ENCODE results near the gene IFT52. TPM values are rescaled to one million over a fixed set of nuclear protein-coding genes. Genes with fewer than 3 reads are reported as not detected.

The IFT52 gene, protein sequence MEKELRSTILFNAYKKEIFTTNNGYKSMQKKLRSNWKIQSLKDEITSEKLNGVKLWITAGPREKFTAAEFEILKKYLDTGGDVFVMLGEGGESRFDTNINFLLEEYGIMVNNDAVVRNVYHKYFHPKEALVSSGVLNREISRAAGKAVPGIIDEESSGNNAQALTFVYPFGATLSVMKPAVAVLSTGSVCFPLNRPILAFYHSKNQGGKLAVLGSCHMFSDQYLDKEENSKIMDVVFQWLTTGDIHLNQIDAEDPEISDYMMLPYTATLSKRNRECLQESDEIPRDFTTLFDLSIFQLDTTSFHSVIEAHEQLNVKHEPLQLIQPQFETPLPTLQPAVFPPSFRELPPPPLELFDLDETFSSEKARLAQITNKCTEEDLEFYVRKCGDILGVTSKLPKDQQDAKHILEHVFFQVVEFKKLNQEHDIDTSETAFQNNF
- 18.7 and 19.5 TPM in 2 replicates for total RNA-seq

DNA sequence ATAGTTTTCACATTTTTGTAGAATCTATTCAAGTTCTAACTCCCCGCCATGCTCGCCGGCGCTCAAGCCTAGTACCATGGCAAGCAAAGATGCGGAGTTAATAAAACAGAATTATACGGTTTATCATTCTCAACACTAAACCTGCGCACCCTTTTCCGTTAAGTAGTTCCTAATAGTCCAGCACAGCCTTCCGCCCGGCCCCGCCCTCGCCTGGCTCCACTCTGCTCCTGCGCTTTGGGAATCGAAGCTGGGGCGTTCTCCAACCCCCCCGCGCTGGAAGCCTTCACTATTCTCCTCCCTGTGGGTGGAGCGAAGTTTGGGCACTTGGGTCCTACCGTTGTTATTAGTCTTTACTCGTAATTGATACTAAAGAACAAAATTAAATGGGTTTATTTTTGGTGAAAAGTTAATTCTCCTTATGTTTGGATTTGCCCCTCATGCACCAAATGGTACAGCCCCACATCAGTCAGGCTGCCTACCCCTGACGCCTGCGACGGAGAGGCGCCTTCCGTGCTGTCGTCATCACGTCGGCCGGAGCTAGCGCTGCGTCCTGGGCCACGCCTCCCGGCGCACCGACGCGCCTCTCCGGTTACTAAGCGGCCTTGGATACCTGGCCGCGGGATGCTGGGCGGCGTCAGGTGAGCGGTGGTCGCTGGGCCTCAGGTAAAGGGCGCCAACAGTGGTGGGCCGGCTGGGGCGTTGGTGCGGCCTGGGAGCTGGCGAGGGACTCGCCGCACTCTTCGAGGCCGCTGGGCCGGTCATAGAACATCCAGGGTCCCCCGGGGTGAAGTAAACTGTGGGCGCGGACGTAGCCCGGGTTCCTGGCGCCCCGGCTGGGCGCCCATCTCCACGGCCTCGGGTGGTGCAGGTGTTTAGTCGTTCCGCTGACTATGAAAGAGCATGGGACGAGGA lies at the start of gene IFT52:
TSS of gene IFT52 (plus strand) at position 546 of the 912 bp plus-strand sequence. CDS start 3,762 bp downstream, outside the sequence.

DNA sequence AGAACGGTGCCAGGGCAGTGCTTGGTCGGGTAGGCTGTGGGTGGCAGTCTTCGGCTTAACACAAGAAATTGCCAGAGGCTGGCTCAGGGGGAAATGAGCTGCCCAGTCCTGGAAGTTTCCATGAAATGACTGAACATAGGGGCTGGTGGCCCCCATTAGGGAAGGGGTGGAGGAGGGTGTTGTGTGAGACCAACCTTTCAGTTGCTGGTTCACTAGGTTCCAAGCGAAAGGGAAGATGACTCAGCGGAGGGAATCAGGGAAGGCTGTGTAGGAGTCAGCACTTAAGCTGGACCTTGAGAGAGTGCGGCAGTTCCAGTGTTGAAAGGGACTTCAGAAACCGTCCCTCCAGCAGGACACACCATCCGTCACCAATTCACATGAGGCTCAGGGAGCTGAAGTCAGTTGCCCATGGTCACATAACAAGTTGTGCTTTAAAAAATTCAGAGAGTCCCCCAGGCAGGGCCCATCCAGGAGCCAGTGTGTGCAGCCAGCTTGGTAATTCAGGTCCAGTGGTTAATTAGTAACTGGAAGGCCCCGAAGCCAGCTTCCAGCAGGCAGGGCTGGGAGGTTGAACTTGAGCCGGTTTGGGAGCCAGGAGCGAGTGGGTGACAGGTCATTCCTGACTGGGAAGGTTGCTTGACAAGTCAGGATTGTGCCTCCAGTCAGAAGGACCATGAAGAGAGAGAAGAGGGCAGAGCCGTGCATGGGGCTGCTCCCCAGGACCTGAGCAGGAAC lies 32.2 kb upstream of the IFT52 start, which contains the start of gene SGK2:
TSS of gene SGK2 (plus strand) at position 616 of the 735 bp plus-strand sequence. CDS start 7,469 bp downstream, outside the sequence.

DNA sequence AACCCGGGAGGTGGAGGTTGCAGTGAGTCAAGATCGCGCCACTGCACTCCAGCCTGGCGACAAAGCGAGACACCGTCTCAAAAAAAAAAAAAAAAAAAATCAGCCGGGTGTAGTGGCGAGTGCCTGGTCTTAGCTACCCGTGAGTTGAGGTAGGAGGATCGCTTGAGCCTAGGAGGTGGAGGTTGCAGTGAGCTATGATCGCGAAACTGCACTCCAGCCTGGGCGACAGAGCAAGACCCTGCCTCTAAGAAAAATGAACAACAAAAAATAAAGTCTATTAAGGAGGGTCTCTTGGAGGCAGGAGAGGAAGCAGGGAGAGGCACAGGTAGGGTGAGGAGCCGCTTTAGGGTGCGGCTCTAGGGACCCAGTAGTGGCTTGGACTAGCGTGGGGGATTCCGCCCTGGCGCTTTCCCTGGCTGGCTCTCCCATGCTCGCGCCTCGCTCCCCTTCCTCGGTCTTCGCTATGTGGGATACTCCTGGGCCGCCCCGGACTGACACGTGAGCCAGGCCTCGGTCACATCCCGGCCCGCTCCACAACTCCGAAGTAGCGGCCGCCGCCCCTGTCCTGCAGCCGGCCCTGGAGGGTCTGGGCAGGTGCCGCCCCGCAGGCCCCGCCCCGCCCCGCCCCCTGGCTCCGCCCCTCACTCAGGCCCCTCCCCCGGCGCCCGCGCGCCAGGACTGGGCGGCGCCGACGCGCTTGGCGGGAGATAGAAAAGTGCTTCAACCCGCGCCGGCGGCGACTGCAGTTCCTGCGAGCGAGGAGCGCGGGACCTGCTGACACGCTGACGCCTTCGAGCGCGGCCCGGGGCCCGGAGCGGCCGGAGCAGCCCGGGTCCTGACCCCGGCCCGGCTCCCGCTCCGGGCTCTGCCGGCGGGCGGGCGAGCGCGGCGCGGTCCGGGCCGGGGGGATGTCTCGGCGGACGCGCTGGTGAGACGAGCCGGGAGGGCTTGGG lies 75.9 kb downstream of the IFT52 start, which contains the start of gene MYBL2:
TSS of gene MYBL2 (plus strand) at position 739 of the 953 bp plus-strand sequence. CDS start at position 909, 170 bp downstream.

Other genes with a start within 250 kb of the IFT52 start
- 43.7 and 49.4 TPM in 2 replicates for gene SRSF6, start 133.0 kb upstream of the IFT52 start, total RNA-seq
- 0.59 and 0.73 TPM in 2 replicates for gene L3MBTL1, start 83.2 kb upstream of the IFT52 start, total RNA-seq
- not detected in 2 replicates for gene SGK2, start 31.9 kb upstream of the IFT52 start, total RNA-seq
- gene MYBL2, start 76.2 kb downstream of the IFT52 start, total RNA-seq, result 76.7 and 81.3 TPM in 2 replicates
- not detected in 2 replicates for gene GTSF1L, start 136.1 kb downstream of the IFT52 start, total RNA-seq